Breast epithelium (tissue), 3 donors: ENCODE results near the gene ADAM23.

ENCODE experiments used
- CTCF ChIP-seq, 3 donors: fragments of 450-650 bp; IDR thresholded peaks; one replicate each; pipeline ENCODE4 v1.5.1; 2016 to 2017; ENCODE audit warnings: antibody characterized with exemption in 3 of 3, mild to moderate bottlenecking in 3 of 3, moderate library complexity in 3 of 3
- POLR2A ChIP-seq: fragments of 450-650 bp; IDR thresholded peaks from one replicate; pipeline ENCODE4 v1.6.1; 2016; ENCODE audit warnings: antibody characterized with exemption, mild to moderate bottlenecking, moderate library complexity
- POLR2AphosphoS5 ChIP-seq, 3 donors: sonication (generic); formaldehyde crosslinking; IDR thresholded peaks; one replicate each; pipeline ENCODE4 v1.6.1; 2017; ENCODE audit warnings: antibody characterized with exemption in 3 of 3

GRCh38 chr2:206462240-206462854 is 19.0 kb downstream of the ADAM23 start:
- TF ChIP-seq CTCF (IDR thresholded peaks at IDR 0.05) (no peak), POLR2AphosphoS5 (IDR thresholded peaks at IDR 0.05) (no peak), POLR2A (no peak)
